Liver (tissue), 9 donors: Measurements from ENCODE around the gene LRIG1. TPM values are rescaled to one million over a fixed set of nuclear protein-coding genes. Genes with fewer than 3 reads are reported as not detected.

Source experiments
- DNase-seq: peaks from one replicate; pipeline ENCODE4 v3.0.0-alpha.2; 2017; ENCODE audit warnings: low spot score
- H3K27ac ChIP-seq, 2 donors: one replicate each; pipeline ENCODE4 v1.7.0; 2013; ENCODE audit warnings: inconsistent platforms in 2 of 2, low read length in 2 of 2, control low read depth in 1 of 2, low read depth in 1 of 2, mild to moderate bottlenecking in 1 of 2
- H3K27me3 ChIP-seq, 4 donors: one replicate each; pipeline versions ENCODE4 v1.6.1 to v1.7.0; 2013; ENCODE audit warnings: low read length in 3 of 4, inconsistent platforms in 1 of 4, mild to moderate bottlenecking in 1 of 4, moderate library complexity in 1 of 4; ENCODE audit not compliant: control insufficient read depth in 4 of 4, insufficient read depth in 4 of 4
- H3K36me3 ChIP-seq, 4 donors: one replicate each; pipeline versions ENCODE4 v1.6.1 to v1.7.0; 2013; ENCODE audit warnings: low read length in 3 of 4, mild to moderate bottlenecking in 3 of 4, low read depth in 1 of 4, moderate library complexity in 1 of 4; ENCODE audit not compliant: control insufficient read depth in 4 of 4, insufficient read depth in 3 of 4
- H3K4me1 ChIP-seq, 4 donors: one replicate each; pipeline versions ENCODE4 v1.6.1 to v1.7.0; 2013; ENCODE audit warnings: low read length in 3 of 4, mild to moderate bottlenecking in 3 of 4, moderate library complexity in 1 of 4; ENCODE audit not compliant: control insufficient read depth in 4 of 4, insufficient read depth in 4 of 4
- H3K4me3 ChIP-seq, 3 donors: one replicate each; pipeline versions ENCODE4 v1.6.1 to v1.7.0; 2013; ENCODE audit warnings: low read length in 3 of 3, control low read depth in 1 of 3, low read depth in 1 of 3, mild to moderate bottlenecking in 1 of 3
- H3K9ac ChIP-seq, 2 donors: one replicate each; pipeline ENCODE4 v1.7.0; 2013; ENCODE audit warnings: low read length in 2 of 2, mild to moderate bottlenecking in 2 of 2, moderate library complexity in 2 of 2, control low read depth in 1 of 2, low read depth in 1 of 2
- H3K9me3 ChIP-seq, 4 donors: one replicate each; pipeline versions ENCODE4 v1.6.1 to v1.7.0; 2013; ENCODE audit warnings: low read length in 3 of 4; ENCODE audit not compliant: control insufficient read depth in 4 of 4
- ATF3 ChIP-seq: IDR thresholded peaks from 2 replicates; pipeline ENCODE4 v1.6.1; 2016; ENCODE audit warnings: antibody characterized with exemption
- CTCF ChIP-seq: fragments of 150-350 bp; IDR thresholded peaks from 2 replicates; pipeline ENCODE4 v1.5.1; 2017; ENCODE audit warnings: improper control_type of control experiment, low read depth, low read length; ENCODE audit not compliant: missing input control
- FOXA1 ChIP-seq: IDR thresholded peaks from 2 replicates; pipeline ENCODE4 v1.6.1; 2016; ENCODE audit warnings: antibody characterized with exemption
- FOXA2 ChIP-seq: IDR thresholded peaks from 2 replicates; pipeline ENCODE4 v1.6.1; 2016; ENCODE audit warnings: antibody characterized with exemption
- HNF4A ChIP-seq, 2 donors: conservative IDR thresholded peaks; 2 replicates each; pipeline ENCODE4 v1.6.1; 2016; ENCODE audit warnings: antibody characterized with exemption in 2 of 2, mild to moderate bottlenecking in 2 of 2
- HNF4G ChIP-seq: IDR thresholded peaks from 2 replicates; pipeline ENCODE4 v1.6.1; 2016; ENCODE audit warnings: antibody characterized with exemption
- RAD21 ChIP-seq, 2 donors: IDR thresholded peaks; 2 replicates each; pipeline ENCODE4 v1.6.1; 2016; ENCODE audit warnings: antibody characterized with exemption in 2 of 2, mild to moderate bottlenecking in 2 of 2
- REST ChIP-seq: IDR thresholded peaks from 2 replicates; pipeline ENCODE4 v1.6.1; 2016; ENCODE audit warnings: antibody characterized with exemption, mild to moderate bottlenecking
- RXRA ChIP-seq, 2 donors: IDR thresholded peaks; 2 replicates each; pipeline ENCODE4 v1.6.1; 2017 to 2018; ENCODE audit warnings: antibody characterized with exemption in 2 of 2, mild to moderate bottlenecking in 1 of 2
- SP1 ChIP-seq: IDR thresholded peaks from 2 replicates; pipeline ENCODE4 v1.6.1; 2018; ENCODE audit warnings: antibody characterized with exemption, mild to moderate bottlenecking
- YY1 ChIP-seq: IDR thresholded peaks from 2 replicates; pipeline ENCODE4 v1.6.1; 2016; ENCODE audit warnings: antibody characterized with exemption, mild to moderate bottlenecking
- ZBTB33 ChIP-seq: IDR thresholded peaks from 2 replicates; pipeline ENCODE4 v1.6.1; 2016; ENCODE audit warnings: antibody characterized with exemption
- WGBS: extraction: QIAGEN DNeasy Blood & Tissue Kit; methylation state at CpG from one replicate; pipeline ENCODE4 v1.1.7; 2013; 5-methylcytosine and 5-hydroxymethylcytosine counted together
- polyA plus RNA-seq, 2 donors: library from polyadenylated mRNA; stranded (reverse) in 1 of 2; unstranded in 1 of 2; fragments of 200-250 nt in 1 of 2; fragments of >200 nt in 1 of 2; fragmentation: Nextera tagmentation in 1 of 2; extraction: Ambion mirVana in 1 of 2; gene quantifications; one replicate each; pipeline versions ENCODE4 v1.2.1 to v1.2.3, GENCODE V29; 2013 to 2015
- total RNA-seq, 2 donors: library from RNA; depleted of rRNA; stranded (reverse); fragments of >200 nt; gene quantifications; one replicate each; pipeline ENCODE4 v1.2.3, GENCODE V29; 2014
- donor health status: healthy.
- donor health status: healthy.
- donor health status: healthy.
- donor health status: healthy.
- donor health status: healthy.

The LRIG1 gene
- total and polyA plus RNA-seq, 4 donors = 9.4 to 48.9 (median 12.9) TPM

GRCh38 chr3:66390013-66390412, 110.8 kb downstream of the LRIG1 start:
- no peak overlapping the region for H3K27ac ChIP-seq
- H3K4me3 ChIP-seq = no peak overlapping the region
- TF ChIP-seq RXRA (IDR thresholded peaks at IDR 0.05) = no peak
- no peak for TF ChIP-seq CTCF
- TF ChIP-seq ZBTB33 = no peak
- no peak for TF ChIP-seq FOXA1
- TF ChIP-seq HNF4A (conservative IDR thresholded peaks at IDR 0.05) = no peak
- H3K9me3 ChIP-seq = no peaks in the 10 kb centered on the region
- DNase-seq = no peak
- H3K9ac ChIP-seq = no peak overlapping the region
- H3K27me3 ChIP-seq = no peaks in the 10 kb centered on the region
- H3K4me1 ChIP-seq = no peaks in the 10 kb centered on the region
- peaks cover 14 to 42% (median 28%) of the 10 kb centered on the region in 4 donors for H3K36me3 ChIP-seq

- Histone ChIP-seq H3K27me3 (no peaks in the 10 kb centered on the region), H3K9ac (no peak overlapping the region), H3K36me3 (peaks cover 14 to 52% (median 44%) of the 10 kb centered on the region in 4 donors), H3K4me3 (no peak overlapping the region), H3K4me1 (no peaks in the 10 kb centered on the region), H3K9me3 (no peaks in the 10 kb centered on the region), H3K27ac (no peak overlapping the region)
- DNase-seq = no peak
- WGBS = 94% methylated on average over 7 of the region's 7 CpGs
- TF ChIP-seq YY1 (no peak), HNF4G (no peak), RAD21 (IDR thresholded peaks at IDR 0.05) (no peak), ATF3 (no peak)
Measured at GRCh38 chr3:66386925-66387650, 113.7 kb downstream of the LRIG1 start.

- no peak for DNase-seq
- H3K4me3 ChIP-seq = no peak overlapping the region
- 96% methylated on average over 12 of the region's 12 CpGs for WGBS
- H3K9me3 ChIP-seq = no peaks in the 10 kb centered on the region
- H3K4me1 ChIP-seq = no peaks in the 10 kb centered on the region
- H3K27me3 ChIP-seq = no peaks in the 10 kb centered on the region
- no peak overlapping the region for H3K27ac ChIP-seq
- peaks cover 14 to 56% (median 49%) of the 10 kb centered on the region in 4 donors for H3K36me3 ChIP-seq
- H3K9ac ChIP-seq = no peak overlapping the region
- TF ChIP-seq ZBTB33 = no peak
- TF ChIP-seq FOXA1 = no peak
- TF ChIP-seq CTCF = no peak
- no peak for TF ChIP-seq RXRA (IDR thresholded peaks at IDR 0.05)
- no peak for TF ChIP-seq SP1
- TF ChIP-seq HNF4A (conservative IDR thresholded peaks at IDR 0.05) = no peak
- no peak for TF ChIP-seq FOXA2
- no peak for TF ChIP-seq REST
Measured at GRCh38 chr3:66386011-66386924, 114.6 kb downstream of the LRIG1 start.
